ENCODE results near the gene TTC6. TPM values are rescaled to one million over a fixed set of nuclear protein-coding genes. Genes with fewer than 3 reads are reported as not detected.

TTC6 gene
- polyA plus RNA-seq, 1 donor from 2014 or later = not detected

- H3K4me3 ChIP-seq (ENCODE audit: low read length) = no peak overlapping the region
- H4K20me1 ChIP-seq (ENCODE audit: insufficient read depth) = no peaks in the 10 kb centered on the region
- peaks cover 31% of the 10 kb centered on the region for H3K27me3 ChIP-seq (ENCODE audit: insufficient read depth, low read depth, low read length)
- no peaks in the 10 kb centered on the region for H3F3A ChIP-seq (ENCODE audit: insufficient read depth, low read length, poor library complexity, severe bottlenecking)
- H3K9me2 ChIP-seq (ENCODE audit: insufficient read depth, low read length) = no peaks in the 10 kb centered on the region
- H3K4me2 ChIP-seq (ENCODE audit: low read length) = no peak overlapping the region
- no peaks in the 10 kb centered on the region for H3K9me3 ChIP-seq (ENCODE audit: low read length)
- H3K9ac ChIP-seq (ENCODE audit: low read length) = no peak overlapping the region
- TF ChIP-seq POLR2AphosphoS5 (IDR thresholded peaks at IDR 0.05) (no peak), TAF1 (IDR thresholded peaks at IDR 0.05; ENCODE audit: low read depth) (no peak), MXI1 (conservative IDR thresholded peaks at IDR 0.05; ENCODE audit: poor library complexity, severe bottlenecking) (no peak), RAD21 (conservative IDR thresholded peaks at IDR 0.05) (no peak), EZH2 (IDR thresholded peaks at IDR 0.05; ENCODE audit: borderline replicate concordance, insufficient read depth, low read length, poor library complexity, severe bottlenecking) (no peak), SMC3 (conservative IDR thresholded peaks at IDR 0.05; ENCODE audit: poor library complexity) (no peak), EP300 (conservative IDR thresholded peaks at IDR 0.05; ENCODE audit: poor library complexity, severe bottlenecking) (no peak)
- TF ChIP-seq, protein P1, sequence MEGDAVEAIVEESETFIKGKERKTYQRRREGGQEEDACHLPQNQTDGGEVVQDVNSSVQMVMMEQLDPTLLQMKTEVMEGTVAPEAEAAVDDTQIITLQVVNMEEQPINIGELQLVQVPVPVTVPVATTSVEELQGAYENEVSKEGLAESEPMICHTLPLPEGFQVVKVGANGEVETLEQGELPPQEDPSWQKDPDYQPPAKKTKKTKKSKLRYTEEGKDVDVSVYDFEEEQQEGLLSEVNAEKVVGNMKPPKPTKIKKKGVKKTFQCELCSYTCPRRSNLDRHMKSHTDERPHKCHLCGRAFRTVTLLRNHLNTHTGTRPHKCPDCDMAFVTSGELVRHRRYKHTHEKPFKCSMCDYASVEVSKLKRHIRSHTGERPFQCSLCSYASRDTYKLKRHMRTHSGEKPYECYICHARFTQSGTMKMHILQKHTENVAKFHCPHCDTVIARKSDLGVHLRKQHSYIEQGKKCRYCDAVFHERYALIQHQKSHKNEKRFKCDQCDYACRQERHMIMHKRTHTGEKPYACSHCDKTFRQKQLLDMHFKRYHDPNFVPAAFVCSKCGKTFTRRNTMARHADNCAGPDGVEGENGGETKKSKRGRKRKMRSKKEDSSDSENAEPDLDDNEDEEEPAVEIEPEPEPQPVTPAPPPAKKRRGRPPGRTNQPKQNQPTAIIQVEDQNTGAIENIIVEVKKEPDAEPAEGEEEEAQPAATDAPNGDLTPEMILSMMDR (IDR thresholded peaks at IDR 0.05; ENCODE audit: poor library complexity, severe bottlenecking) = no peak
- TF ChIP-seq, protein P2, sequence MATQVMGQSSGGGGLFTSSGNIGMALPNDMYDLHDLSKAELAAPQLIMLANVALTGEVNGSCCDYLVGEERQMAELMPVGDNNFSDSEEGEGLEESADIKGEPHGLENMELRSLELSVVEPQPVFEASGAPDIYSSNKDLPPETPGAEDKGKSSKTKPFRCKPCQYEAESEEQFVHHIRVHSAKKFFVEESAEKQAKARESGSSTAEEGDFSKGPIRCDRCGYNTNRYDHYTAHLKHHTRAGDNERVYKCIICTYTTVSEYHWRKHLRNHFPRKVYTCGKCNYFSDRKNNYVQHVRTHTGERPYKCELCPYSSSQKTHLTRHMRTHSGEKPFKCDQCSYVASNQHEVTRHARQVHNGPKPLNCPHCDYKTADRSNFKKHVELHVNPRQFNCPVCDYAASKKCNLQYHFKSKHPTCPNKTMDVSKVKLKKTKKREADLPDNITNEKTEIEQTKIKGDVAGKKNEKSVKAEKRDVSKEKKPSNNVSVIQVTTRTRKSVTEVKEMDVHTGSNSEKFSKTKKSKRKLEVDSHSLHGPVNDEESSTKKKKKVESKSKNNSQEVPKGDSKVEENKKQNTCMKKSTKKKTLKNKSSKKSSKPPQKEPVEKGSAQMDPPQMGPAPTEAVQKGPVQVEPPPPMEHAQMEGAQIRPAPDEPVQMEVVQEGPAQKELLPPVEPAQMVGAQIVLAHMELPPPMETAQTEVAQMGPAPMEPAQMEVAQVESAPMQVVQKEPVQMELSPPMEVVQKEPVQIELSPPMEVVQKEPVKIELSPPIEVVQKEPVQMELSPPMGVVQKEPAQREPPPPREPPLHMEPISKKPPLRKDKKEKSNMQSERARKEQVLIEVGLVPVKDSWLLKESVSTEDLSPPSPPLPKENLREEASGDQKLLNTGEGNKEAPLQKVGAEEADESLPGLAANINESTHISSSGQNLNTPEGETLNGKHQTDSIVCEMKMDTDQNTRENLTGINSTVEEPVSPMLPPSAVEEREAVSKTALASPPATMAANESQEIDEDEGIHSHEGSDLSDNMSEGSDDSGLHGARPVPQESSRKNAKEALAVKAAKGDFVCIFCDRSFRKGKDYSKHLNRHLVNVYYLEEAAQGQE (IDR thresholded peaks at IDR 0.05; ENCODE audit: borderline replicate concordance) = no peak
- H3K36me3 ChIP-seq (ENCODE audit: insufficient read depth, low read length) = no peaks in the 10 kb centered on the region
- H2AFZ ChIP-seq (ENCODE audit: low read depth, low read length) = no peak overlapping the region
- no peak overlapping the region for H3K27ac ChIP-seq (ENCODE audit: low read length)
- no peaks in the 10 kb centered on the region for H3K79me2 ChIP-seq (replicated peaks; ENCODE audit: insufficient read depth, low read length)
Measured at GRCh38 chr14:37623426-37623951, 28.1 kb downstream of the TTC6 start.

DNA sequence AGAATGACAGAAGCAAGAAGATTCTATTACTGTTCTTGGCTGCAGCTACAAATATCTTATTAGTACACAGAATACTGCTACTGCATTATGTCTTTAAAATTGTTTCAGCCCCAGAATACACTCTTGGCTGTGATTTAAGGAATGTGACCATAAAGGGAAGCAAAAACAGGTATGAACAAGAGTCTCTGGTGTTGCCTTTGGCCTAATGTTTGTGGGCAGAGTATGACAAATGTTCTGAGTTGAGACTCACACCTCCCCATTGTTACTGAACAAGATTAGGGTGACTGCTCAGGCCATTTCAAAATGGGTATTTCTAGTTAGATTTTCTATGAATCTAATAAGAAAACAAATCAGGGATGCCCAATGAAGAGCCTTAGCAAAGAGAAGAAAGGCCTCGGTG lies 28.5 kb downstream of the TTC6 start:
- Histone ChIP-seq H3K79me2 (replicated peaks; ENCODE audit: insufficient read depth, low read length) (no peaks in the 10 kb centered on the region), H3K36me3 (ENCODE audit: insufficient read depth, low read length) (no peaks in the 10 kb centered on the region), H4K20me1 (ENCODE audit: insufficient read depth) (no peaks in the 10 kb centered on the region), H3K4me3 (ENCODE audit: low read length) (no peak overlapping the region), H2AFZ (ENCODE audit: low read depth, low read length) (no peak overlapping the region), H3K4me2 (ENCODE audit: low read length) (no peak overlapping the region), H3K27ac (ENCODE audit: low read length) (no peak overlapping the region), H3K27me3 (ENCODE audit: insufficient read depth, low read depth, low read length) (peaks cover 31% of the 10 kb centered on the region), H3K9me3 (ENCODE audit: low read length) (no peaks in the 10 kb centered on the region), H3K9ac (ENCODE audit: low read length) (no peak overlapping the region), H3K9me2 (ENCODE audit: insufficient read depth, low read length) (no peaks in the 10 kb centered on the region), H3F3A (ENCODE audit: insufficient read depth, low read length, poor library complexity, severe bottlenecking) (no peaks in the 10 kb centered on the region)
- TF ChIP-seq TAF1 (IDR thresholded peaks at IDR 0.05; ENCODE audit: low read depth) = no peak
- TF ChIP-seq MXI1 (conservative IDR thresholded peaks at IDR 0.05; ENCODE audit: poor library complexity, severe bottlenecking) = no peak
- TF ChIP-seq POLR2AphosphoS5 (IDR thresholded peaks at IDR 0.05) = no peak
- TF ChIP-seq EP300 (conservative IDR thresholded peaks at IDR 0.05; ENCODE audit: poor library complexity, severe bottlenecking) = no peak

Measured in neural cell (in vitro differentiated cells).